ENCODE measurements around the gene ANGEL2. TPM values are rescaled to one million over a fixed set of nuclear protein-coding genes. Genes with fewer than 3 reads are reported as not detected.

ANGEL2 gene
- total RNA-seq, 1 experiment from 2014 or later, result 34.8 TPM

DNA sequence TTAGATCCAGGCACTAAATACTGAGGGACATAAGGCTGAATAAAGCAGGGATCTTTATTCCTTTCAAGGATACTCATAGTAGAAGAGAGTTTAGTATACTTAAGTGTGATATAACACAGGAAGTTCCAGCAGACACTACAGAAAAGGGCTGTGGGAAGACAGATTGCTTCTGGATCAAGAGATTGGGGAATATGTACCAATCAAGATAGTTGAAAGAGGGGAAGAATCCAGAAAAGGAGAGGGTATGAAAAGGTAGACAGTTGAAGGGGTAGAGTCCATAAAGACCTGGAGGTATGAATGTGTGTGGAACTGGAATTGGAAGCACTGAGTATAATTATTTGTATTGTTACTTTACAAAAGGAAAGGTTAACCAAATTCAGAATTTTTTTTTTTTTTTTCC, 37.8 kb upstream of the ANGEL2 start:
- intact Hi-C loops (cut with micrococcal nuclease; ENCODE audit: unreplicated experiment), result no loop called here
- no peak for TF ChIP-seq TCF7L2 (IDR thresholded peaks at IDR 0.05; ENCODE audit: low read depth, low read length)
- TF ChIP-seq CTCF (IDR thresholded peaks at IDR 0.05), result no peak
- no peak for TF ChIP-seq REST (IDR thresholded peaks at IDR 0.05; ENCODE audit: insufficient read depth in 1 of 2, low read depth in 2 of 2, low read length in 1 of 2)
- TF ChIP-seq SIN3A (IDR thresholded peaks at IDR 0.05; ENCODE audit: borderline replicate concordance, insufficient read depth, low read depth, low read length), result no peak
- TF ChIP-seq POLR2AphosphoS5 (IDR thresholded peaks at IDR 0.05; ENCODE audit: low read depth, low read length), result no peak
- POLR2A ChIA-PET, result no interaction called here
- Histone ChIP-seq H3K4me3 (ENCODE audit: low read depth in 2 of 2, low read length in 2 of 2) (no peak overlapping the region), H3K9me3 (ENCODE audit: control insufficient read depth, insufficient read depth, low read depth, low read length) (no peaks in the 10 kb centered on the region), H3K27me3 (ENCODE audit: control insufficient read depth, insufficient read depth, low read length) (no peaks in the 10 kb centered on the region), H3K36me3 (ENCODE audit: control insufficient read depth, insufficient read depth, low read length) (no peaks in the 10 kb centered on the region), H3K4me1 (ENCODE audit: control insufficient read depth, insufficient read depth, low read length) (peaks cover 5% of the 10 kb centered on the region; the same call in 1 of the 2 replicates), H3K27ac (ENCODE audit: low read length) (no peak overlapping the region)
- DNase-seq (ENCODE audit: low read depth, low spot score), result no peak
- in situ Hi-C loops (cut with HindIII; ENCODE audit: low pct_unique_long_range_greater_than_20kb, low sequenced_read_pairs), result no loop called here
- no TSS peak for BruUV-seq (replicated peaks)
- CTCF ChIA-PET, result interaction anchor here (0.7 kb wide), 1 partner anchor 46 kb away, joined by 5 read pairs; no protein-coding TSS in a partner anchor
- ATAC-seq, result no peak

- Histone ChIP-seq H3K4me1 (ENCODE audit: control insufficient read depth, insufficient read depth, low read length) (peaks cover 5% of the 10 kb centered on the region; the same call in 1 of the 2 replicates), H3K36me3 (ENCODE audit: control insufficient read depth, insufficient read depth, low read length) (no peaks in the 10 kb centered on the region), H3K9me3 (ENCODE audit: control insufficient read depth, insufficient read depth, low read depth, low read length) (no peaks in the 10 kb centered on the region), H3K27ac (ENCODE audit: low read length) (peak overlapping the region; percentile 96), H3K4me3 (ENCODE audit: low read depth in 2 of 2, low read length in 2 of 2) (peak overlapping the region; percentile 93 to 94), H3K27me3 (ENCODE audit: control insufficient read depth, insufficient read depth, low read length) (no peaks in the 10 kb centered on the region)
- no peak for TF ChIP-seq POLR2AphosphoS5 (IDR thresholded peaks at IDR 0.05; ENCODE audit: low read depth, low read length)
- no peak for TF ChIP-seq REST (IDR thresholded peaks at IDR 0.05; ENCODE audit: insufficient read depth in 1 of 2, low read depth in 2 of 2, low read length in 1 of 2)
- TF ChIP-seq TCF7L2 (IDR thresholded peaks at IDR 0.05; ENCODE audit: low read depth, low read length), result no peak
- no peak for TF ChIP-seq SIN3A (IDR thresholded peaks at IDR 0.05; ENCODE audit: borderline replicate concordance, insufficient read depth, low read depth, low read length)
- TF ChIP-seq CTCF (IDR thresholded peaks at IDR 0.05), result no peak
- intact Hi-C loops (cut with micrococcal nuclease; ENCODE audit: unreplicated experiment) (no loop called here), in situ Hi-C loops (cut with HindIII; ENCODE audit: low pct_unique_long_range_greater_than_20kb, low sequenced_read_pairs) (no loop called here)
- DNase-seq (ENCODE audit: low read depth, low spot score) (no peak), ATAC-seq (no peak)
- ChIA-PET CTCF (no interaction called here), POLR2A (no interaction called here)
- TSS peak; percentile 88 for BruUV-seq (replicated peaks)
Observed at GRCh38 chr1:213051881-213052202, 36.2 kb upstream of the ANGEL2 start.

Data from Panc1 (cell line).